Natural killer cell (primary cell): ENCODE results near the gene C1QTNF6. TPM values are rescaled to one million over a fixed set of nuclear protein-coding genes. Genes with fewer than 3 reads are reported as not detected.

ENCODE experiments used
- ATAC-seq, 3 donors: fragments of 150-1000 bp in 2 of 3; fragments of 200-7000 bp in 1 of 3; cut with Tn5 transposase; 1 replicate in 1 of 3; 2 replicates in 2 of 3; pipeline ENCODE4 v1.10.0; 2021; ENCODE audit warnings: mild to moderate bottlenecking in 2 of 3, moderate library complexity in 2 of 3
- DNase-seq, 2 donors: peaks; one replicate each; pipeline versions ENCODE4 v3.0.0 to v3.0.0-alpha.2; 2013 to 2021; ENCODE audit warnings: mixed read lengths in 1 of 2
- H3K27ac ChIP-seq: one replicate; pipeline ENCODE4 v1.5.1; 2013; ENCODE audit warnings: mild to moderate bottlenecking, low read length
- H3K27me3 ChIP-seq: one replicate; pipeline ENCODE4 v1.6.1; 2013; ENCODE audit warnings: low read length; ENCODE audit not compliant: control insufficient read depth, insufficient read depth
- H3K36me3 ChIP-seq: one replicate; pipeline ENCODE4 v1.6.1; 2013; ENCODE audit warnings: low read length; ENCODE audit not compliant: control insufficient read depth, insufficient read depth
- H3K4me1 ChIP-seq: one replicate; pipeline ENCODE4 v1.6.1; 2013; ENCODE audit warnings: low read length; ENCODE audit not compliant: control insufficient read depth, insufficient read depth
- H3K4me3 ChIP-seq: one replicate; pipeline ENCODE4 v1.5.1; 2013; ENCODE audit warnings: low read length
- H3K9me3 ChIP-seq: one replicate; pipeline ENCODE4 v1.6.1; 2013; ENCODE audit warnings: low read length; ENCODE audit not compliant: control insufficient read depth, insufficient read depth
- H3K27ac Mint-ChIP-seq, 2 donors: one replicate each; pipeline ENCODE4 v1.8.0; 2022; ENCODE audit warnings: mild to moderate bottlenecking in 2 of 2, mixed read lengths in 2 of 2, moderate library complexity in 1 of 2
- H3K27me3 Mint-ChIP-seq, 2 donors: one replicate each; pipeline ENCODE4 v1.8.0; 2022; ENCODE audit warnings: low read depth in 2 of 2, mixed read lengths in 2 of 2
- H3K36me3 Mint-ChIP-seq: one replicate; pipeline ENCODE4 v1.8.0; 2022; ENCODE audit warnings: mixed read lengths
- H3K4me1 Mint-ChIP-seq, 2 donors: one replicate each; pipeline ENCODE4 v1.8.0; 2022; ENCODE audit warnings: mixed read lengths in 2 of 2
- H3K4me3 Mint-ChIP-seq: one replicate; pipeline ENCODE4 v1.8.0; 2022; ENCODE audit warnings: mild to moderate bottlenecking, moderate library complexity, mixed read lengths
- H3K9me3 Mint-ChIP-seq, 2 donors: one replicate each; pipeline ENCODE4 v1.8.0; 2022; ENCODE audit warnings: mixed read lengths in 2 of 2
- WGBS: methylation state at CpG from one replicate; pipeline ENCODE4 v1.1.7; 2013; ENCODE audit warnings: missing lambda C conversion rate; ENCODE audit not compliant: insufficient coverage; 5-methylcytosine and 5-hydroxymethylcytosine counted together
- intact Hi-C: fragments of 100-400 bp; cut with micrococcal nuclease; formaldehyde crosslinking; loops from one replicate; pipeline ENCODE4 v1.14.2; 2022
- total RNA-seq, 4 donors: library from RNA; stranded (reverse); fragments of 120-200 nt in 1 of 4; gene quantifications; one replicate each; pipeline versions ENCODE4 v1.2.3 to v1.2.4, GENCODE V29; 2013 to 2022
- TF ChIP-seq, protein P1 (sequence below): fragments of 200-600 bp; IDR thresholded peaks from one replicate; pipeline ENCODE4 v1.8.0; 2022; ENCODE audit warnings: antibody characterized with exemption

The C1QTNF6 gene
- total RNA-seq, 3 donors from 2014 or later (not counting 1 experiment from before 2014, with no cell fraction given): 6.0 to 10.3 (median 6.7) TPM

- ATAC-seq (no peak), DNase-seq (no peak)
- H3K27me3 ChIP-seq: no peaks in the 10 kb centered on the region
- H3K4me3 ChIP-seq: peak overlapping the region; percentile 92
- H3K9me3 ChIP-seq: no peaks in the 10 kb centered on the region
- no peaks in the 10 kb centered on the region for H3K9me3 Mint-ChIP-seq
- H3K27ac ChIP-seq: peak overlapping the region; percentile 66
- peak overlapping the region; percentile 99 for H3K4me3 Mint-ChIP-seq
- 62% methylated on average over 10 of the region's 10 CpGs for WGBS
- H3K27me3 Mint-ChIP-seq: no peaks in the 10 kb centered on the region
- peak overlapping the region; percentile 95 to 99 for H3K27ac Mint-ChIP-seq
- TF ChIP-seq, protein P1, sequence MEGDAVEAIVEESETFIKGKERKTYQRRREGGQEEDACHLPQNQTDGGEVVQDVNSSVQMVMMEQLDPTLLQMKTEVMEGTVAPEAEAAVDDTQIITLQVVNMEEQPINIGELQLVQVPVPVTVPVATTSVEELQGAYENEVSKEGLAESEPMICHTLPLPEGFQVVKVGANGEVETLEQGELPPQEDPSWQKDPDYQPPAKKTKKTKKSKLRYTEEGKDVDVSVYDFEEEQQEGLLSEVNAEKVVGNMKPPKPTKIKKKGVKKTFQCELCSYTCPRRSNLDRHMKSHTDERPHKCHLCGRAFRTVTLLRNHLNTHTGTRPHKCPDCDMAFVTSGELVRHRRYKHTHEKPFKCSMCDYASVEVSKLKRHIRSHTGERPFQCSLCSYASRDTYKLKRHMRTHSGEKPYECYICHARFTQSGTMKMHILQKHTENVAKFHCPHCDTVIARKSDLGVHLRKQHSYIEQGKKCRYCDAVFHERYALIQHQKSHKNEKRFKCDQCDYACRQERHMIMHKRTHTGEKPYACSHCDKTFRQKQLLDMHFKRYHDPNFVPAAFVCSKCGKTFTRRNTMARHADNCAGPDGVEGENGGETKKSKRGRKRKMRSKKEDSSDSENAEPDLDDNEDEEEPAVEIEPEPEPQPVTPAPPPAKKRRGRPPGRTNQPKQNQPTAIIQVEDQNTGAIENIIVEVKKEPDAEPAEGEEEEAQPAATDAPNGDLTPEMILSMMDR: no peak
- H3K36me3 Mint-ChIP-seq: peaks cover 15% of the 10 kb centered on the region
- H3K36me3 ChIP-seq: peaks cover 86% of the 10 kb centered on the region
- H3K4me1 Mint-ChIP-seq: peaks cover 72 to 99% of the 10 kb centered on the region in 2 donors
- H3K4me1 ChIP-seq: peaks cover 88% of the 10 kb centered on the region
- intact Hi-C loops: no loop called here
Measured at GRCh38 chr22:37144180-37144554, 43.9 kb downstream of the C1QTNF6 start.

GRCh38 chr22:37141971-37142370, 46.1 kb downstream of the C1QTNF6 start:
- TF ChIP-seq, protein P1: no peak
- H3K4me3 ChIP-seq: no peak overlapping the region
- no peaks in the 10 kb centered on the region for H3K9me3 ChIP-seq
- WGBS: 59% methylated on average over 6 of the region's 6 CpGs
- peaks cover 28% of the 10 kb centered on the region for H3K36me3 Mint-ChIP-seq
- H3K4me3 Mint-ChIP-seq: peak overlapping the region; percentile 99
- H3K27ac ChIP-seq: peak overlapping the region; percentile 66
- H3K27ac Mint-ChIP-seq: peak overlapping the region; percentile 95 to 99
- H3K4me1 ChIP-seq: peaks cover 99% of the 10 kb centered on the region
- H3K4me1 Mint-ChIP-seq: peaks cover 79 to 99% of the 10 kb centered on the region in 2 donors
- no peaks in the 10 kb centered on the region for H3K27me3 ChIP-seq
- DNase-seq (no peak), ATAC-seq (no peak)
- H3K36me3 ChIP-seq: peaks cover 92% of the 10 kb centered on the region
- no peaks in the 10 kb centered on the region for H3K27me3 Mint-ChIP-seq
- H3K9me3 Mint-ChIP-seq: no peaks in the 10 kb centered on the region
- intact Hi-C loops: no loop called here

DNA sequence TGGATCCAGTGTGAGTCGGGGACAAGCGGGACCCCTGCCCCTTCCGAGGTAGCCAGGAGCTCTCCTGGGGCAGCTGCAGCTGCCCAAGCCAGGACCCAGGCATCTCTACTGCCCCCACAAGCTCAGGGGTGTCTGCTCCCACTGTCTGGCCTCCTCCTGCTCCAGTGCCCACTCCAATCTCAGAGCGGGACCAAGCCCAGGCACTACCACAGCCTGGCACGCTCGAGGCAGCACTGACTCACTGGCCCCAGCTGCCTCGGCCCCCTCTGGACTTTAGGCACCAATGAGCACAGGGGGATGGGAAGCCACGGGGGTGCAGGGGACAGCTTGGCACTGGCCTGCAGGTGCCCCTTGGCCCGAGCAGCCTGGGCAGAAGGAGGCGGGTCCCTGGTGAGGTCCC, 46.6 kb downstream of the C1QTNF6 start:
- no peak overlapping the region for H3K4me3 ChIP-seq
- intact Hi-C loops: no loop called here
- Mint-ChIP-seq H3K9me3 (no peaks in the 10 kb centered on the region), H3K4me3 (peak overlapping the region; percentile 65), H3K27me3 (no peaks in the 10 kb centered on the region), H3K27ac (peak overlapping the region; percentile 95 to 99), H3K36me3 (peaks cover 29% of the 10 kb centered on the region), H3K4me1 (peaks cover 79 to 99% of the 10 kb centered on the region in 2 donors)
- H3K36me3 ChIP-seq: peaks cover 92% of the 10 kb centered on the region
- TF ChIP-seq, protein P1: no peak
- ATAC-seq (no peak), DNase-seq (no peak)
- no peaks in the 10 kb centered on the region for H3K9me3 ChIP-seq
- peak overlapping the region; percentile 66 for H3K27ac ChIP-seq
- 75% methylated on average over 10 of the region's 10 CpGs for WGBS
- peaks cover 99% of the 10 kb centered on the region for H3K4me1 ChIP-seq
- no peaks in the 10 kb centered on the region for H3K27me3 ChIP-seq

DNA sequence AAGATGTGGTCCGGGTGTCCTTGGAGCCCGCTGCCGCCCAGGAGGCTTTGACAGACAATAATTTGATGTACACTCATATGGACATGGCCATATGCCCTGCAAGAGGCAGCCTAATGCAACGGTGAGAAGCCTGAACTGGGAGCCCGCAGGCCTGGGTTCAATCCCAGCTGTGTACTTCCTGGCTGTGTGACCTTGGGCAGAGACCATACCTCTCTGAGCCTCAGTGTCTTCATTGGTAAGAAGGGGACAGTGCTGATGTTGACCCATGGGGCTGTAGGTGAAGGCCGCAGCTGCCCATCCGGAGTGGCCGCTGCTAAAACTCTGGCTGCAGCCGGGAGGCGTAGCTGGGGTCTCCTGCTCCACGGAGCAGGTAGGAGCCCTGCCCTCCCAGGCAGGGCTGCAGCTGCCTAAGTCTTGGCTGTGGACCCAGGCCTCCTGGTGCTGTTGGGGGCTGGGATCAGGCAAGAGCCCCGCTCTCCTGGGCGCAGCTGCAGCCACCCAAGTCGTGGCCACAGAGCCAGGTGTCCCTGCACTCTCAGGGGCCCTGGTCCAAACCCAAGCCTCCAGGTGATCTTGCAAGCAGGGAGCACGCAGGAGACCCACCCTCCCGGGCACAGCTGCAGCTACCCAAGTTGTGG, 47.2 kb downstream of the C1QTNF6 start:
- H3K27ac Mint-ChIP-seq: peak overlapping the region; percentile 95 to 99

More for the DNA sequence above, 47.2 kb downstream of the C1QTNF6 start:
- no peaks in the 10 kb centered on the region for H3K9me3 Mint-ChIP-seq
- H3K4me3 Mint-ChIP-seq: peak overlapping the region; percentile 77
- no peak overlapping the region for H3K4me3 ChIP-seq
- 74% methylated on average over 16 of the region's 16 CpGs for WGBS
- peaks cover 99% of the 10 kb centered on the region for H3K4me1 ChIP-seq
- no peaks in the 10 kb centered on the region for H3K27me3 ChIP-seq
- DNase-seq (no peak), ATAC-seq (no peak)
- peaks cover 23% of the 10 kb centered on the region for H3K36me3 Mint-ChIP-seq
- H3K9me3 ChIP-seq: no peaks in the 10 kb centered on the region
- no peaks in the 10 kb centered on the region for H3K27me3 Mint-ChIP-seq
- H3K27ac ChIP-seq: no peak overlapping the region
- H3K36me3 ChIP-seq: peaks cover 92% of the 10 kb centered on the region
- peaks cover 73 to 99% of the 10 kb centered on the region in 2 donors for H3K4me1 Mint-ChIP-seq
- TF ChIP-seq, protein P1: no peak
- intact Hi-C loops: no loop called here
